CD8-positive, alpha-beta memory T cell (primary cell): Measurements from ENCODE around the gene NKAIN2. TPM values are rescaled to one million over a fixed set of nuclear protein-coding genes. Genes with fewer than 3 reads are reported as not detected.

ENCODE experiments used
- CTCF ChIA-PET: fragments of 350-600 bp; sonication (Branson Sonifier 250); formaldehyde crosslinking; loops from one replicate; lab custom pipeline; 2021; ENCODE audit warnings: antibody characterized with exemption; lab: Charles Lee
- POLR2A ChIA-PET: fragments of 350-600 bp; sonication (Branson Sonifier 250); formaldehyde crosslinking; loops from one replicate; lab custom pipeline; 2021; ENCODE audit warnings: antibody characterized with exemption; lab: Charles Lee
- DNase-seq, 5 donors: peaks; one replicate each; pipeline versions ENCODE4 v3.0.0 to v3.0.0-alpha.2; 2020 to 2022; ENCODE audit warnings: mixed read lengths in 1 of 5
- H3K27ac ChIP-seq: one replicate; pipeline ENCODE4 v1.7.0; 2013; ENCODE audit warnings: low read depth, mild to moderate bottlenecking, low read length, moderate library complexity
- H3K27me3 ChIP-seq: 2 replicates; pipeline ENCODE4 v1.7.0; 2013; ENCODE audit warnings: low read length, mild to moderate bottlenecking; ENCODE audit not compliant: insufficient read depth, poor library complexity, severe bottlenecking
- H3K36me3 ChIP-seq: 2 replicates; pipeline ENCODE4 v1.7.0; 2013; ENCODE audit warnings: mild to moderate bottlenecking, low read length, moderate library complexity; ENCODE audit not compliant: insufficient read depth
- H3K4me1 ChIP-seq: 2 replicates; pipeline ENCODE4 v1.7.0; 2013; ENCODE audit warnings: mild to moderate bottlenecking, low read length, moderate library complexity; ENCODE audit not compliant: insufficient read depth
- H3K4me3 ChIP-seq: 2 replicates; pipeline ENCODE4 v1.7.0; 2013; ENCODE audit warnings: mild to moderate bottlenecking, low read length
- H3K9me3 ChIP-seq: 2 replicates; pipeline ENCODE4 v1.7.0; 2013; ENCODE audit warnings: mild to moderate bottlenecking, low read length
- H3K27ac Mint-ChIP-seq, 8 donors: one replicate each; pipeline ENCODE4 v1.8.0; 2020 to 2021; ENCODE audit warnings: mixed read lengths in 8 of 8, mild to moderate bottlenecking in 6 of 8, inconsistent platforms in 3 of 8, moderate library complexity in 3 of 8
- H3K27me3 Mint-ChIP-seq, 2 donors: one replicate each; pipeline ENCODE4 v1.8.0; 2020 to 2021; ENCODE audit warnings: mixed read lengths in 2 of 2, mild to moderate bottlenecking in 1 of 2, moderate library complexity in 1 of 2
- H3K36me3 Mint-ChIP-seq, 3 donors: one replicate each; pipeline ENCODE4 v1.8.0; 2020 to 2021; ENCODE audit warnings: mixed read lengths in 3 of 3, inconsistent platforms in 1 of 3, mild to moderate bottlenecking in 1 of 3
- H3K4me1 Mint-ChIP-seq, 3 donors: one replicate each; pipeline ENCODE4 v1.8.0; 2020 to 2021; ENCODE audit warnings: mixed read lengths in 3 of 3, inconsistent platforms in 1 of 3, mild to moderate bottlenecking in 1 of 3
- H3K4me3 Mint-ChIP-seq, 7 donors: one replicate each; pipeline ENCODE4 v1.8.0; 2020 to 2021; ENCODE audit warnings: mixed read lengths in 7 of 7, mild to moderate bottlenecking in 6 of 7, moderate library complexity in 4 of 7, inconsistent platforms in 2 of 7
- H3K9me3 Mint-ChIP-seq, 5 donors: one replicate each; pipeline ENCODE4 v1.8.0; 2020 to 2022; ENCODE audit warnings: mixed read lengths in 5 of 5, mild to moderate bottlenecking in 3 of 5, moderate library complexity in 2 of 5, inconsistent platforms in 1 of 5
- polyA plus RNA-seq: library from polyadenylated mRNA; unstranded; fragments of 300-500 nt; fragmentation: Illumina TruSeq; gene quantifications from one replicate; pipeline ENCODE4 v1.2.3, GENCODE V29; 2021
- total RNA-seq, 2 experiments: library from RNA; stranded (reverse); gene quantifications; one replicate each; pipeline ENCODE4 v1.2.3, GENCODE V29; 2021

The NKAIN2 gene
- total and polyA plus RNA-seq, 3 experiments from 2014 or later: not detected

DNA sequence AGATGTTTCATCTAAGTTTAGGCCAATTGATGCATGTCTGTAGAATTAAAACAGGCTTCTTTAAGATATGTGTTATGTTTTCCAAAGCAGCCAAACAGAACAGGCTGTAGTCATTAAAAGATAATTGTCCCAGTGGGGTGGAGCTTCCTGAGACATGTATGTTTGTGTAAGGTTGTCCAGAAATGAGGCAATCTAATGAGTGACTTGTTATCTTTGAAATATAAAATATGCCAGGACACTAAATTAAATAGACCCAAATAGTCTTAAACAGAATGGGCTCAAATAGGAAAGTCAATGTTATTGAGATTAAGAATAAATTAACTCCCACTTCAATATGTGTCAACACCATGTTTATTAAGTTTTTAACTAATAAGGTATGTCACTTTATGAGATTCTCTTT lies 953.9 kb downstream of the NKAIN2 start:
- no peak overlapping the region for H3K27ac Mint-ChIP-seq
- DNase-seq: no peak
- no peaks in the 10 kb centered on the region for H3K4me1 Mint-ChIP-seq
- Histone ChIP-seq H3K36me3 (no peaks in the 10 kb centered on the region), H3K4me3 (no peak overlapping the region), H3K9me3 (no peaks in the 10 kb centered on the region), H3K27me3 (no peaks in the 10 kb centered on the region), H3K27ac (no peak overlapping the region), H3K4me1 (no peaks in the 10 kb centered on the region)
- peaks cover 0 to 3% (median 2%) of the 10 kb centered on the region in 5 donors for H3K9me3 Mint-ChIP-seq
- H3K4me3 Mint-ChIP-seq: no peak overlapping the region
- H3K27me3 Mint-ChIP-seq: no peaks in the 10 kb centered on the region
- no peaks in the 10 kb centered on the region for H3K36me3 Mint-ChIP-seq
- CTCF ChIA-PET: no interaction called here
- POLR2A ChIA-PET: no interaction called here

DNA sequence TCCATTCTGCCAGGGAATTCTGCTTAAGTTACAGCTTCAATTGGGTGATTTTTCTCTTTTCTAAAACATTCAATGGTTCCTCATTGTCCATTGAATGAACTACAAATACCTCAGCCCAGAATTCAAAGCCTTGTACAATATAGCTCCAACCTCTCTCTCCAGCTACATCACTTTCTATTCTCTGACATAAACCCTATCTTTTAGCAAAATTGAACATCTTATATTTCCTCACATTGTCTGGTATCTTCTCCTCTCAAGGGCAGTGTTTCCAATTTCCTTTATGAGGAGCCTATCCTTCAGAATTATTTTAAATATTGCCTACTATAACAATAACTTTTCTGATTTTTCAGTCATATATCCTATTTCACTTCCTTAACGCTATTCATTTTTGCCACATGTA lies 955.0 kb downstream of the NKAIN2 start:
- Mint-ChIP-seq H3K4me1 (no peaks in the 10 kb centered on the region), H3K27ac (no peak overlapping the region), H3K36me3 (no peaks in the 10 kb centered on the region), H3K9me3 (peaks cover 0 to 6% (median 2%) of the 10 kb centered on the region in 5 donors), H3K27me3 (no peaks in the 10 kb centered on the region), H3K4me3 (no peak overlapping the region)
- ChIA-PET POLR2A (no interaction called here), CTCF (no interaction called here)
- Histone ChIP-seq H3K9me3 (no peaks in the 10 kb centered on the region), H3K27ac (no peak overlapping the region), H3K4me3 (no peak overlapping the region), H3K27me3 (no peaks in the 10 kb centered on the region), H3K36me3 (no peaks in the 10 kb centered on the region), H3K4me1 (no peaks in the 10 kb centered on the region)
- no peak for DNase-seq

DNA sequence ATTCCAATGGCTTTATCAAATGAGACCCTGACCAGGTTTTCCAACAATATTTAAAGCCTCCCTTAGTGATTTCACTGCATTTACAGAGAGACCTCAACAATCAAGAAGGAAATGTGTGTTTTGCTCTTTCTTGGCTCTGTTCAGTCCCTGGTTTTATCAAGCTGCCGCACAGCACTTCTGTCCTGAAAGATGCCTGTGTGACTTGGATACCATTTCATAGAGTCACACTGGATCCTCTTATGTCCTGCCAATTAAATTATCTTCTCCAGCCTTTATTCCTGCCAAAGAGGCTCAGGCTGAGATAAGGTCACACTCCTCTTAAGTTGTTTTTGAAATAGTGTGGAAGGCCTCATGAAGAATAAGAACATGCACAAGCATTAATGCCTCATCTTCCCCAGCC lies 961.6 kb downstream of the NKAIN2 start:
- no peaks in the 10 kb centered on the region for H3K36me3 Mint-ChIP-seq
- no peaks in the 10 kb centered on the region for H3K27me3 ChIP-seq
- ChIA-PET POLR2A (no interaction called here), CTCF (no interaction called here)
- no peaks in the 10 kb centered on the region for H3K36me3 ChIP-seq
- no peak overlapping the region for H3K27ac Mint-ChIP-seq
- DNase-seq: no peak
- H3K27me3 Mint-ChIP-seq: no peaks in the 10 kb centered on the region
- H3K9me3 ChIP-seq: no peaks in the 10 kb centered on the region
- H3K4me1 Mint-ChIP-seq: no peaks in the 10 kb centered on the region
- H3K4me1 ChIP-seq: no peaks in the 10 kb centered on the region
- H3K4me3 Mint-ChIP-seq: no peak overlapping the region
- no peak overlapping the region for H3K4me3 ChIP-seq
- no peak overlapping the region for H3K27ac ChIP-seq
- H3K9me3 Mint-ChIP-seq: peaks cover 0 to 6% (median 0%) of the 10 kb centered on the region in 5 donors

DNA sequence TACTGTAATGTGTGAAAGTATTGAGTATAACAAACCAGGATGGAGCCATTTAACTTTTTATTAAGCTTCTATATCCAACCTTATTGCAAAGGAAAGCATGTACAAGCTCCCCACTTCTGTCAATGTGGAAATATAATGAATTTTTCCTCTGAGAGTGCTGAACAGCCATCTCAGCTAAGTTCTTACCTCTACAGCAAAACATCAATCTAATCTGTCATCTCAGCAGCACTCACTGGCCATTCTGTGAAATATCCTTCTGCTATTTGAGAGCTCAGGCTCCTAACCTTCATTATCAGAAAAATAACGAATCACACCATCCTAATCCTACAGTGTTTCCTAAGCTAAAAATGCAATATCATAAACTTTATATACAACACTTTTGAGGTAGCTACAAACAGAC lies 964.6 kb downstream of the NKAIN2 start:
- H3K4me3 ChIP-seq: no peak overlapping the region
- no peaks in the 10 kb centered on the region for H3K27me3 ChIP-seq
- ChIA-PET POLR2A (no interaction called here), CTCF (no interaction called here)
- no peak overlapping the region for H3K4me3 Mint-ChIP-seq
- no peaks in the 10 kb centered on the region for H3K27me3 Mint-ChIP-seq
- DNase-seq: no peak
- H3K36me3 Mint-ChIP-seq: no peaks in the 10 kb centered on the region
- H3K4me1 ChIP-seq: no peaks in the 10 kb centered on the region
- H3K4me1 Mint-ChIP-seq: no peaks in the 10 kb centered on the region
- H3K27ac ChIP-seq: no peak overlapping the region
- H3K36me3 ChIP-seq: no peaks in the 10 kb centered on the region
- H3K9me3 ChIP-seq: no peaks in the 10 kb centered on the region
- no peaks in the 10 kb centered on the region for H3K9me3 Mint-ChIP-seq
- H3K27ac Mint-ChIP-seq: no peak overlapping the region

DNA sequence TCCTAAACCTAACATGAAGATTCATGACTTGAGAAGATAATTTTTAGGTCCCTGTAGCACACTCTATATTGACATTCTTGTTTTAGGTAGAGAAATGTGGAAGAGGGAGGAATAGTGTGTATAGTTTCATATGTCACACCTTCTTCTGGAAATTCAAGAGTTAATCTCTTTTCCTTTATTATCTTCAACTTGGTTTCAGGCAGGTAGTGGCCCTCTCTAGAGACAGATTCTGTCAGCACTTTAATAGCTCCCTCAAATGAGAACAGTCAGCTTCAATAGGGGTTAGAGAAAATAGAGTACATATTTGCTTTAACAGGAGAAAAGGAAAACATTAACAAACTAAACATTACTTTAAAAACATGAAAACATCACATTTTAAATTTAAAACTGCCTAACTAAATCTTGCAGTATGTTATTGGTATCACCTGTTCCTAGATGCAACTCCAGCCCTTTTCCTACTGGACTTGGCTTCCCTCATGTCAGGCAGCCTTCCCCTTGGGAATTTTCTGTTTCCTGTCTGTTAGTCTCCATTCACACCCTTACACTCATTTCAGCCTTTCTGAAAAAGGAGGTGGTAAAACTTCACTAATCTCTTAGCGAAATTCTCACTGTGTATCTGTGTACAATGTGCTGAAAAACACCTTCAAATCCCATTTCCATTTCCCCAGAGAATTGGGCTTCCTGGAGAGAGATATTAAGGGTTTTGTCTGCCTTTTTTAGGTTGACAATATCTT lies 966.3 kb downstream of the NKAIN2 start:
- H3K4me1 Mint-ChIP-seq: no peaks in the 10 kb centered on the region
- H3K4me3 Mint-ChIP-seq: no peak overlapping the region
- DNase-seq: no peak
- Histone ChIP-seq H3K27me3 (no peaks in the 10 kb centered on the region), H3K27ac (no peak overlapping the region), H3K9me3 (no peaks in the 10 kb centered on the region), H3K4me1 (no peaks in the 10 kb centered on the region), H3K36me3 (no peaks in the 10 kb centered on the region), H3K4me3 (no peak overlapping the region)
- no peaks in the 10 kb centered on the region for H3K36me3 Mint-ChIP-seq
- CTCF ChIA-PET: no interaction called here
- H3K9me3 Mint-ChIP-seq: no peaks in the 10 kb centered on the region
- no peak overlapping the region for H3K27ac Mint-ChIP-seq
- no peaks in the 10 kb centered on the region for H3K27me3 Mint-ChIP-seq
- POLR2A ChIA-PET: no interaction called here

DNA sequence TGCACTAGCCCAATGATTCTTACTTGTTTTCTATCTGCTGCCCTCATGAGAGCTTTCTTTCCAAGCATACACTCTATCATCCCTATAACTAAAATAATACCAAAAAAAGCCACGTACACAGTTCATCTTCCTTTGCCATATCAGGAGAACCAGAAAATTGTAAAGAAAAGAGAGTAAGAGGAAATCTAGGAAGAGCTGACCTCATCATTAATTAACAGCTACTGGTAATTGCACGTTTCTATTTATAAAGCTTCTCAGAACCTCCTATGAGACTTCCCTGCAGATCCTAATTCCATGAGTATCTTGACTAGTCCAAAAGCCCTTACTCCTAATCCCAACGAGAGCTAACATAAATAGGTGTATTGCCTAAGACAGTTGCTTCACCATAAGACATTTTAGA lies 967.1 kb downstream of the NKAIN2 start:
- no peaks in the 10 kb centered on the region for H3K9me3 ChIP-seq
- CTCF ChIA-PET: no interaction called here

DNA sequence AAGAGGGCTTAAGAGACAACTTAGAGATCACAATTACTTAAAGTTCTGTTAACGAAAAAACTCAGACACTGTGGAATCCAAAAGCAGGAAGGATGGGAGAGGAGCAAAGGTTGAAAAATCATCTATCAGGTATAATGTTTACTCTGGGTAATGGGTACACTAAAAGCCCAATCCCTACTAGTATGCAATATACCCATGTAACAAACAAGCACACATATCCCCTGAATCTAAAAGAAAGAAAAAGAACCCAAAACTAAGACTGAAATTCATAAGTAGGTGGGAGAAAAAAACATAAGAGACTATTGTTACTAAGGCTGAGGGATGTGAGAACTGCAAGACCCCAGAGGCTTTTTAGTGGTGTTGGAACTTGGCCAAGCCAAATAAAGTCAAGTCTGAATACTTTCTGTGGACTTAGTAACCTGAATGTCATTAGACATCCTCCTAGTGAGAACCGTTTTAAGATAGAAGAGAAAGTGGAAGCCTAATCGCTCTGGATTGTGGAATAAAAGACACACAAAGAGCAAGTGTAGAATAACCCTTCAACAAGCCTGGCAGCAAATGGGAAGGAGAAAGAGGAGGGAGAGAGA lies 969.2 kb downstream of the NKAIN2 start:
- no peaks in the 10 kb centered on the region for H3K4me1 Mint-ChIP-seq
- ChIA-PET POLR2A (no interaction called here), CTCF (no interaction called here)
- Histone ChIP-seq H3K4me1 (no peaks in the 10 kb centered on the region), H3K4me3 (no peak overlapping the region), H3K27me3 (no peaks in the 10 kb centered on the region), H3K36me3 (no peaks in the 10 kb centered on the region), H3K27ac (no peak overlapping the region), H3K9me3 (no peaks in the 10 kb centered on the region)
- H3K4me3 Mint-ChIP-seq: no peak overlapping the region
- H3K9me3 Mint-ChIP-seq: no peaks in the 10 kb centered on the region
- H3K27ac Mint-ChIP-seq: no peak overlapping the region
- H3K27me3 Mint-ChIP-seq: no peaks in the 10 kb centered on the region
- DNase-seq: no peak
- H3K36me3 Mint-ChIP-seq: no peaks in the 10 kb centered on the region

More for the DNA sequence above, 967.1 kb downstream of the NKAIN2 start:
- no peak for DNase-seq
- Histone ChIP-seq H3K4me3 (no peak overlapping the region), H3K4me1 (no peaks in the 10 kb centered on the region), H3K27me3 (no peaks in the 10 kb centered on the region), H3K27ac (no peak overlapping the region), H3K36me3 (no peaks in the 10 kb centered on the region)
- Mint-ChIP-seq H3K9me3 (no peaks in the 10 kb centered on the region), H3K4me1 (no peaks in the 10 kb centered on the region), H3K4me3 (no peak overlapping the region), H3K27me3 (no peaks in the 10 kb centered on the region), H3K27ac (no peak overlapping the region), H3K36me3 (no peaks in the 10 kb centered on the region)
- POLR2A ChIA-PET: no interaction called here

DNA sequence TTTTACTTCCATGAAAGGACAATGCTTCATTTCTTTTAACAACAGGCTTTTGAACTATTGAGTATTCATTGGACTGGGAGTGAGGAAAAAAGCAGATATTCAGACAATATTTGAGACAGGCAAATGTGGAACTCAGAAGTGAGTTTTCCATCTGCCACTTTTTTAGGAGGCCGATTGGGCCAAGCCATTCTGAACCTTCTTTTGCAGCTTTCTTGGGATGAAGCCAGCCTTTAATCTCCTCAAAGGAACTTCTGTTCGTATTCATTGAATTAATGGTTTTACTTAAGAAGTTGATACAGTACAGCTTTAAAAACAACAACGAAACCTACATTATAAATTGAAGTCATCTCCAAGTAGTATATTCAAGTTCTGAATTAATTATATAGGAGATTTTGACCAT lies 971.5 kb downstream of the NKAIN2 start:
- H3K9me3 Mint-ChIP-seq: peaks cover 0 to 4% (median 0%) of the 10 kb centered on the region in 5 donors
- Histone ChIP-seq H3K27me3 (no peaks in the 10 kb centered on the region), H3K9me3 (no peaks in the 10 kb centered on the region), H3K27ac (no peak overlapping the region), H3K36me3 (no peaks in the 10 kb centered on the region), H3K4me1 (no peaks in the 10 kb centered on the region), H3K4me3 (no peak overlapping the region)
- POLR2A ChIA-PET: no interaction called here
- DNase-seq: no peak
- no peaks in the 10 kb centered on the region for H3K36me3 Mint-ChIP-seq
- H3K4me1 Mint-ChIP-seq: no peaks in the 10 kb centered on the region
- CTCF ChIA-PET: interaction anchor here (1.0 kb wide), 1 partner anchor 11 kb away, joined by 3 read pairs; no protein-coding TSS in a partner anchor
- no peak overlapping the region for H3K27ac Mint-ChIP-seq
- H3K4me3 Mint-ChIP-seq: no peak overlapping the region
- no peaks in the 10 kb centered on the region for H3K27me3 Mint-ChIP-seq
